K562 (cell line): ENCODE data around the gene DBH. TPM values are rescaled to one million over a fixed set of nuclear protein-coding genes. Genes with fewer than 3 reads are reported as not detected.

Source experiments
- ATAC-seq: fragments of 200-7000 bp; cut with Tn5 transposase; 3 replicates; pipeline ENCODE4 v1.9.1; 2020; ENCODE audit warnings: moderate library complexity
- BruUV-seq: library from RNA; stranded (reverse); fragments of 400-500 nt; replicated peaks from 2 replicates; lab custom pipeline; 2021; lab: Mats Ljungman, UMichigan
- CTCF ChIA-PET: fragments of 300-600 bp; formaldehyde crosslinking; extraction: SDS; loops from one replicate; lab custom pipeline; 2021; ENCODE audit warnings: low intra/inter-chr PET ratio; lab: Yijun Ruan, JAX
- POLR2A ChIA-PET: fragments of 300-600, 350-650 bp; sonication (Branson Sonifier 250); formaldehyde crosslinking; extraction: SDS; loops from one replicate; lab custom pipeline; 2021; ENCODE audit warnings: antibody characterized with exemption, inconsistent platforms; lab: Yijun Ruan, JAX
- DNase-seq, 4 experiments: peaks; one replicate each; pipeline versions ENCODE4 v3.0.0 to v3.0.0-alpha.2; 2011 to 2018; ENCODE audit warnings: low spot score in 3 of 4, mixed read lengths in 3 of 4; ENCODE audit errors: extremely low read depth in 1 of 4
- FAIRE-seq: peaks from 2 replicates; lab custom pipeline; 2011; peaks lifted over from hg19 to GRCh38; lab: Jason Lieb, UNC
- H2AFZ ChIP-seq: 2 replicates; pipeline ENCODE4 v1.6.0; 2011; ENCODE audit warnings: low read depth, low read length, control low read depth, inconsistent platforms
- H3K27ac ChIP-seq: fragments of 200-600 bp; 3 replicates; pipeline ENCODE4 v1.8.0; 2011; ENCODE audit warnings: low read depth, mild to moderate bottlenecking, control low read depth, inconsistent platforms, low read length, moderate library complexity, mixed read lengths; ENCODE audit errors: extremely low read depth
- H3K27me3 ChIP-seq, 2 experiments: fragments of 300-600 bp in 1 of 2; 2 replicates in 1 of 2; 3 replicates in 1 of 2; pipeline versions ENCODE4 v1.6.0 to v1.8.0; 2011; ENCODE audit warnings: inconsistent platforms in 2 of 2, low read length in 2 of 2, mild to moderate bottlenecking in 1 of 2, mixed read lengths in 1 of 2, moderate library complexity in 1 of 2; ENCODE audit not compliant: control insufficient read depth in 2 of 2, insufficient read depth in 2 of 2
- H3K36me3 ChIP-seq: fragments of 300-600 bp; 3 replicates; pipeline ENCODE4 v1.8.0; 2011; ENCODE audit warnings: mild to moderate bottlenecking, low read length, inconsistent platforms; ENCODE audit not compliant: control insufficient read depth, insufficient read depth
- H3K4me1 ChIP-seq, 2 experiments: fragments of 200-600 bp in 1 of 2; replicated peaks in 1 of 2; 2 replicates in 1 of 2; 3 replicates in 1 of 2; pipeline versions ENCODE4 v1.5.1 to v1.8.0; 2011; ENCODE audit warnings: inconsistent platforms in 2 of 2, low read length in 2 of 2, mild to moderate bottlenecking in 1 of 2, mixed read lengths in 1 of 2, moderate library complexity in 1 of 2; ENCODE audit not compliant: control insufficient read depth in 2 of 2, insufficient read depth in 2 of 2
- H3K4me2 ChIP-seq: 2 replicates; pipeline ENCODE4 v1.6.1; 2011; ENCODE audit warnings: low read length, control low read depth, inconsistent platforms, mixed read lengths; ENCODE audit not compliant: insufficient read depth
- H3K4me3 ChIP-seq: fragments of 200-600 bp; sonication (generic), shearing (Covaris generic); 2 replicates; pipeline ENCODE4 v1.5.1; 2016; ENCODE audit warnings: control low read depth, inconsistent platforms
- H3K79me2 ChIP-seq: fragments of 200-600 bp; 3 replicates; pipeline ENCODE4 v1.8.0; 2011; ENCODE audit warnings: low read length, inconsistent platforms; ENCODE audit not compliant: control insufficient read depth, insufficient read depth
- H3K9ac ChIP-seq, 2 experiments: 2 replicates each; pipeline versions ENCODE4 v1.6.0 to v1.6.1; 2011; ENCODE audit warnings: low read depth in 2 of 2, low read length in 2 of 2, control low read depth in 1 of 2, inconsistent platforms in 1 of 2, mild to moderate bottlenecking in 1 of 2, mixed read lengths in 1 of 2; ENCODE audit not compliant: insufficient read depth in 1 of 2
- H3K9me1 ChIP-seq: one replicate; pipeline ENCODE4 v1.6.0; 2011; ENCODE audit warnings: inconsistent platforms, mild to moderate bottlenecking, low read length, moderate library complexity; ENCODE audit not compliant: control insufficient read depth, insufficient read depth
- H3K9me3 ChIP-seq: replicated peaks from 2 replicates; pipeline ENCODE4 v1.5.1; 2011; ENCODE audit warnings: low read depth, low read length, inconsistent platforms; ENCODE audit not compliant: control insufficient read depth, insufficient read depth
- H4K20me1 ChIP-seq: replicated peaks from 2 replicates; pipeline ENCODE4 v1.6.1; 2011; ENCODE audit warnings: low read length, inconsistent platforms, mixed read lengths; ENCODE audit not compliant: control insufficient read depth, insufficient read depth
- PYGO2 ChIP-seq: fragments of 450-650 bp; IDR thresholded peaks from 2 replicates; pipeline ENCODE4 v1.6.1; 2016; ENCODE audit warnings: mild to moderate bottlenecking, missing genetic modification characterization, moderate library complexity, missing compliant biosample characterization
- ZNF140 ChIP-seq: fragments of 250-450 bp; sonication (Bioruptor Pico); IDR thresholded peaks from 2 replicates; pipeline ENCODE4 v1.8.0; 2021; ENCODE audit warnings: moderate library complexity, mild to moderate bottlenecking, inconsistent platforms
- ZNF165 ChIP-seq: fragments of 250-450 bp; sonication (Bioruptor Pico); IDR thresholded peaks from 2 replicates; pipeline ENCODE4 v1.4.0; 2020; ENCODE audit warnings: borderline replicate concordance
- WGBS: fragments of 100-300 bp; shearing (Covaris generic); methylation state at CpG from one replicate; pipeline ENCODE4 v1.1.6; 2016; ENCODE audit warnings: low coverage, mixed read lengths; ENCODE audit not compliant: insufficient coverage; ENCODE audit errors: missing lambda C conversion rate; 5-methylcytosine and 5-hydroxymethylcytosine counted together
- in situ Hi-C: fragments of 300-500 bp; cut with MboI; formaldehyde crosslinking; loops from 4 replicates; pipeline ENCODE4 v1.15.0; 2018; ENCODE audit warnings: inconsistent platforms, mixed read lengths
- intact Hi-C: fragments of 100-400 bp; cut with micrococcal nuclease; formaldehyde crosslinking; loops from 2 replicates; pipeline ENCODE4 v1.14.2; 2022
- polyA plus RNA-seq, 8 experiments: library from polyadenylated mRNA; depleted of rRNA in 4 of 8; stranded (reverse) in 5 of 8; unstranded in 3 of 8; fragments of >200 nt; fragmentation: Nextera tagmentation in 2 of 8; fragmentation: Illumina TruSeq in 1 of 8; extraction: Ambion mirVana in 2 of 8; extraction: Trizol in 1 of 8; gene quantifications; 2 replicates each; pipeline versions ENCODE4 v1.2.1 to v1.2.3, GENCODE V29; 2011 to 2014; ENCODE audit warnings: inconsistent platforms in 1 of 8, missing spikeins in 1 of 8
- total RNA-seq, 7 experiments: library from RNA; depleted of rRNA in 6 of 7; stranded (reverse); fragments of >200 nt in 6 of 7; fragmentation: Illumina TruSeq in 2 of 7; extraction: Trizol in 2 of 7; gene quantifications; 2 replicates each; pipeline versions ENCODE4 v1.2.1 to v1.2.3, GENCODE V29; 2011 to 2021; ENCODE audit warnings: low replicate concordance in 1 of 7
- TF ChIP-seq, protein P1 (sequence below): fragments of 250-450 bp; sonication (Bioruptor Pico); IDR thresholded peaks from 2 replicates; pipeline ENCODE4 v1.4.0; 2020
- TF ChIP-seq, protein P2 (sequence below): sonication (generic); formaldehyde crosslinking; IDR thresholded peaks from 2 replicates; pipeline ENCODE4 v1.8.0; 2022; ENCODE audit warnings: mild to moderate bottlenecking, missing genetic modification reagents

The DBH gene
- total and polyA plus RNA-seq, 9 of the 15 experiments (the other 6 are each of a cell fraction or from before 2014, with no cell fraction given): not detected

DNA sequence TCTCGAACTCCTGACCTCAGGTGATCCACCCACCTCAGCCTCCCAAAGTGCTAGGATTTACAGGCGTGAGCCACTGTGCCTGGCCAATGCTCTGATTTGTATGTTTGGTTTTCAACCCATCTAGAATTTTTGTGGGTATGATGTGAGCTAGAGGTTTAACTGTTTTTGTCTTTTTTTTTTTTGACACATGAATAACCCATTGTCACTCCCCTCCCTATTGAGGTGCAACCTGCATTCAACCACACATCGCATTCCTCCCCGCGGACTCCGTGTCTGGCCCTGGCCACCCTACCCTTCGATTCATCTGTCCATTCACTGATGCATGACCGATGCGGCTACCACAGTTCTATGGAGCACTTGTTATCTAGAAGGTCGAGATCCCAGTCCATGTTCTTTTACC, 17.4 kb upstream of the DBH start:
- no peak overlapping the region for H3K4me3 ChIP-seq
- H3K4me2 ChIP-seq: no peak overlapping the region
- no peaks in the 10 kb centered on the region for H3K4me1 ChIP-seq
- TF ChIP-seq, protein P1, sequence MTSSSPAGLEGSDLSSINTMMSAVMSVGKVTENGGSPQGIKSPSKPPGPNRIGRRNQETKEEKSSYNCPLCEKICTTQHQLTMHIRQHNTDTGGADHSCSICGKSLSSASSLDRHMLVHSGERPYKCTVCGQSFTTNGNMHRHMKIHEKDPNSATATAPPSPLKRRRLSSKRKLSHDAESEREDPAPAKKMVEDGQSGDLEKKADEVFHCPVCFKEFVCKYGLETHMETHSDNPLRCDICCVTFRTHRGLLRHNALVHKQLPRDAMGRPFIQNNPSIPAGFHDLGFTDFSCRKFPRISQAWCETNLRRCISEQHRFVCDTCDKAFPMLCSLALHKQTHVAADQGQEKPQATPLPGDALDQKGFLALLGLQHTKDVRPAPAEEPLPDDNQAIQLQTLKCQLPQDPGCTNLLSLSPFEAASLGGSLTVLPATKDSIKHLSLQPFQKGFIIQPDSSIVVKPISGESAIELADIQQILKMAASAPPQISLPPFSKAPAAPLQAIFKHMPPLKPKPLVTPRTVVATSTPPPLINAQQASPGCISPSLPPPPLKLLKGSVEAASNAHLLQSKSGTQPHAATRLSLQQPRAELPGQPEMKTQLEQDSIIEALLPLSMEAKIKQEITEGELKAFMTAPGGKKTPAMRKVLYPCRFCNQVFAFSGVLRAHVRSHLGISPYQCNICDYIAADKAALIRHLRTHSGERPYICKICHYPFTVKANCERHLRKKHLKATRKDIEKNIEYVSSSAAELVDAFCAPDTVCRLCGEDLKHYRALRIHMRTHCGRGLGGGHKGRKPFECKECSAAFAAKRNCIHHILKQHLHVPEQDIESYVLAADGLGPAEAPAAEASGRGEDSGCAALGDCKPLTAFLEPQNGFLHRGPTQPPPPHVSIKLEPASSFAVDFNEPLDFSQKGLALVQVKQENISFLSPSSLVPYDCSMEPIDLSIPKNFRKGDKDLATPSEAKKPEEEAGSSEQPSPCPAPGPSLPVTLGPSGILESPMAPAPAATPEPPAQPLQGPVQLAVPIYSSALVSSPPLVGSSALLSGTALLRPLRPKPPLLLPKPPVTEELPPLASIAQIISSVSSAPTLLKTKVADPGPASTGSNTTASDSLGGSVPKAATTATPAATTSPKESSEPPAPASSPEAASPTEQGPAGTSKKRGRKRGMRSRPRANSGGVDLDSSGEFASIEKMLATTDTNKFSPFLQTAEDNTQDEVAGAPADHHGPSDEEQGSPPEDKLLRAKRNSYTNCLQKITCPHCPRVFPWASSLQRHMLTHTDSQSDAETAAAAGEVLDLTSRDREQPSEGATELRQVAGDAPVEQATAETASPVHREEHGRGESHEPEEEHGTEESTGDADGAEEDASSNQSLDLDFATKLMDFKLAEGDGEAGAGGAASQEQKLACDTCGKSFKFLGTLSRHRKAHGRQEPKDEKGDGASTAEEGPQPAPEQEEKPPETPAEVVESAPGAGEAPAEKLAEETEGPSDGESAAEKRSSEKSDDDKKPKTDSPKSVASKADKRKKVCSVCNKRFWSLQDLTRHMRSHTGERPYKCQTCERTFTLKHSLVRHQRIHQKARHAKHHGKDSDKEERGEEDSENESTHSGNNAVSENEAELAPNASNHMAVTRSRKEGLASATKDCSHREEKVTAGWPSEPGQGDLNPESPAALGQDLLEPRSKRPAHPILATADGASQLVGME (CRISPR knock-in tag): no peak
- TF ChIP-seq ZNF165 (CRISPR knock-in tag): no peak
- TF ChIP-seq PYGO2 (tag): no peak
- TF ChIP-seq ZNF140 (CRISPR knock-in tag): no peak
- TF ChIP-seq, protein P2, sequence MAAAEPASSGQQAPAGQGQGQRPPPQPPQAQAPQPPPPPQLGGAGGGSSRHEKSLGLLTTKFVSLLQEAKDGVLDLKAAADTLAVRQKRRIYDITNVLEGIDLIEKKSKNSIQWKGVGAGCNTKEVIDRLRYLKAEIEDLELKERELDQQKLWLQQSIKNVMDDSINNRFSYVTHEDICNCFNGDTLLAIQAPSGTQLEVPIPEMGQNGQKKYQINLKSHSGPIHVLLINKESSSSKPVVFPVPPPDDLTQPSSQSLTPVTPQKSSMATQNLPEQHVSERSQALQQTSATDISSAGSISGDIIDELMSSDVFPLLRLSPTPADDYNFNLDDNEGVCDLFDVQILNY (CRISPR knock-in tag): no peak
- TF ChIP-seq, all 486 proteins: peak for 0
- H4K20me1 ChIP-seq: peaks cover 18% of the 10 kb centered on the region; the same call in 1 of the 2 replicates
- in situ Hi-C loops (no loop called here), intact Hi-C loops (no loop called here)
- no TSS peak for BruUV-seq
- ATAC-seq (no peak), DNase-seq (no peak), FAIRE-seq (no peak)
- H3K79me2 ChIP-seq: no peaks in the 10 kb centered on the region
- H2AFZ ChIP-seq: no peak overlapping the region
- no peak overlapping the region for H3K27ac ChIP-seq
- ChIA-PET CTCF (no interaction called here), POLR2A (interaction anchor here (0.7 kb wide), 1 partner anchor 122 kb away, joined by 3 read pairs; no protein-coding TSS in a partner anchor)
- H3K27me3 ChIP-seq: peaks cover 15 to 54% of the 10 kb centered on the region in 2 experiments; a peak in 4 of 5 replicates
- H3K9ac ChIP-seq: no peak overlapping the region
- H3K36me3 ChIP-seq: no peaks in the 10 kb centered on the region
- WGBS: 0% methylated on average over 10 of the region's 10 CpGs
- H3K9me3 ChIP-seq: no peaks in the 10 kb centered on the region
- no peaks in the 10 kb centered on the region for H3K9me1 ChIP-seq
